ENCODE data around the gene GPR37.

The GPR37 gene

GRCh38 chr7:124765401-124766352, at the start of gene GPR37:
TSS of gene GPR37 (minus strand) at chr7:124765792. CDS start at chr7:124764976, 816 bp downstream.
- Mint-ChIP-seq H3K4me1 (peaks cover 20% of the 10 kb centered on the region), H3K27me3 (peaks cover 60% of the 10 kb centered on the region), H3K27ac (ENCODE audit: low read depth) (no peak within 1 kb of the TSS), H3K4me3 (peak within 1 kb of the TSS; percentile 66), H3K9me3 (no peaks in the 10 kb centered on the region), H3K36me3 (ENCODE audit: insufficient read depth) (peaks cover 2% of the 10 kb centered on the region)
- no peak for ATAC-seq (replicated peaks; ENCODE audit: extremely low read depth, poor library complexity, severe bottlenecking)
- no peak for DNase-seq (ENCODE audit: low spot score in 2 of 2)

- no peaks in the 10 kb centered on the region for H3K36me3 Mint-ChIP-seq (ENCODE audit: insufficient read depth)
- DNase-seq (ENCODE audit: low spot score in 2 of 2): no peak
- H3K4me3 Mint-ChIP-seq: no peak overlapping the region
- H3K27me3 Mint-ChIP-seq: peaks cover 22% of the 10 kb centered on the region
- H3K9me3 Mint-ChIP-seq: no peaks in the 10 kb centered on the region
- ATAC-seq (replicated peaks; ENCODE audit: extremely low read depth, poor library complexity, severe bottlenecking): no peak
- no peaks in the 10 kb centered on the region for H3K4me1 Mint-ChIP-seq
- H3K27ac Mint-ChIP-seq (ENCODE audit: low read depth): no peak overlapping the region
Observed at GRCh38 chr7:124813994-124814798, 48.6 kb upstream of the GPR37 start.

GRCh38 chr7:124812764-124813163, 47.2 kb upstream of the GPR37 start:
- Mint-ChIP-seq H3K4me3 (no peak overlapping the region), H3K27me3 (peaks cover 22% of the 10 kb centered on the region), H3K27ac (ENCODE audit: low read depth) (no peak overlapping the region), H3K4me1 (no peaks in the 10 kb centered on the region), H3K9me3 (no peaks in the 10 kb centered on the region), H3K36me3 (ENCODE audit: insufficient read depth) (no peaks in the 10 kb centered on the region)
- ATAC-seq (replicated peaks; ENCODE audit: extremely low read depth, poor library complexity, severe bottlenecking) (no peak), DNase-seq (ENCODE audit: low spot score in 2 of 2) (no peak)

GRCh38 chr7:124811341-124811740, 45.7 kb upstream of the GPR37 start:
- H3K9me3 Mint-ChIP-seq: no peaks in the 10 kb centered on the region
- H3K27ac Mint-ChIP-seq (ENCODE audit: low read depth): no peak overlapping the region
- H3K36me3 Mint-ChIP-seq (ENCODE audit: insufficient read depth): no peaks in the 10 kb centered on the region
- H3K4me3 Mint-ChIP-seq: no peak overlapping the region
- H3K27me3 Mint-ChIP-seq: peaks cover 22% of the 10 kb centered on the region
- ATAC-seq (replicated peaks; ENCODE audit: extremely low read depth, poor library complexity, severe bottlenecking): no peak
- DNase-seq (ENCODE audit: low spot score in 2 of 2): no peak
- H3K4me1 Mint-ChIP-seq: no peaks in the 10 kb centered on the region

DNA sequence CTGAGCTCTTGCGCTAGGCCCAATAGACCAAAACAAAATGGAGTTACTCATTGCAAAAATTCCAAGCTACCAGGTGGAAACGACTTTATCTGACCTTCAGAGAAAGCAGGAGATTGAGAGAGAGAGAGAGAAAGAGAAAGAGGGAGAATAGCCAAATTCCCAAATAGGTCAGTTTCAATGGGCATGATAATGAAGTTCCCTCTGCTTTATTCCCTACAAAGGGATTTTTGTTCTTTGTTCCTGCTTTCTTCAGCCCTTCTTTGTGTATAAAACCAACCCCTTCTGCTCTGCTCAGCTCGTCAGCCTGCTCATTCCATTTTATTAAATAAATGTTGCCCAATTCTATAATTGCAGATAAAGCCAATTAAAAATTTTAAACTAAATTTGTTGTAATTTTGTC, 45.0 kb upstream of the GPR37 start:
- H3K36me3 Mint-ChIP-seq (ENCODE audit: insufficient read depth): no peaks in the 10 kb centered on the region

GRCh38 chr7:124808206-124808605, 42.6 kb upstream of the GPR37 start:
- Mint-ChIP-seq H3K4me1 (no peaks in the 10 kb centered on the region), H3K9me3 (no peaks in the 10 kb centered on the region), H3K36me3 (ENCODE audit: insufficient read depth) (no peaks in the 10 kb centered on the region), H3K4me3 (no peak overlapping the region), H3K27me3 (peaks cover 27% of the 10 kb centered on the region), H3K27ac (ENCODE audit: low read depth) (no peak overlapping the region)
- DNase-seq (ENCODE audit: low spot score in 2 of 2) (no peak), ATAC-seq (replicated peaks; ENCODE audit: extremely low read depth, poor library complexity, severe bottlenecking) (no peak)

More for the DNA sequence above, 45.0 kb upstream of the GPR37 start:
- no peak overlapping the region for H3K27ac Mint-ChIP-seq (ENCODE audit: low read depth)
- no peaks in the 10 kb centered on the region for H3K9me3 Mint-ChIP-seq
- peaks cover 22% of the 10 kb centered on the region for H3K27me3 Mint-ChIP-seq
- H3K4me1 Mint-ChIP-seq: no peaks in the 10 kb centered on the region
- no peak overlapping the region for H3K4me3 Mint-ChIP-seq
- ATAC-seq (replicated peaks; ENCODE audit: extremely low read depth, poor library complexity, severe bottlenecking): no peak
- DNase-seq (ENCODE audit: low spot score in 2 of 2): no peak

GRCh38 chr7:124801330-124801895, 35.8 kb upstream of the GPR37 start:
- DNase-seq (ENCODE audit: low spot score in 2 of 2) (no peak), ATAC-seq (replicated peaks; ENCODE audit: extremely low read depth, poor library complexity, severe bottlenecking) (no peak)
- H3K27me3 Mint-ChIP-seq: peaks cover 41% of the 10 kb centered on the region
- no peak overlapping the region for H3K27ac Mint-ChIP-seq (ENCODE audit: low read depth)
- H3K36me3 Mint-ChIP-seq (ENCODE audit: insufficient read depth): peaks cover 1% of the 10 kb centered on the region
- H3K4me3 Mint-ChIP-seq: no peak overlapping the region
- H3K9me3 Mint-ChIP-seq: no peaks in the 10 kb centered on the region
- H3K4me1 Mint-ChIP-seq: no peaks in the 10 kb centered on the region

- no peak overlapping the region for H3K27ac Mint-ChIP-seq (ENCODE audit: low read depth)
- DNase-seq (ENCODE audit: low spot score in 2 of 2): no peak
- no peaks in the 10 kb centered on the region for H3K9me3 Mint-ChIP-seq
- H3K27me3 Mint-ChIP-seq: peaks cover 40% of the 10 kb centered on the region
- no peaks in the 10 kb centered on the region for H3K4me1 Mint-ChIP-seq
- peaks cover 1% of the 10 kb centered on the region for H3K36me3 Mint-ChIP-seq (ENCODE audit: insufficient read depth)
- no peak overlapping the region for H3K4me3 Mint-ChIP-seq
- ATAC-seq (replicated peaks; ENCODE audit: extremely low read depth, poor library complexity, severe bottlenecking): no peak
Observed at GRCh38 chr7:124800386-124800785, 34.8 kb upstream of the GPR37 start.

DNA sequence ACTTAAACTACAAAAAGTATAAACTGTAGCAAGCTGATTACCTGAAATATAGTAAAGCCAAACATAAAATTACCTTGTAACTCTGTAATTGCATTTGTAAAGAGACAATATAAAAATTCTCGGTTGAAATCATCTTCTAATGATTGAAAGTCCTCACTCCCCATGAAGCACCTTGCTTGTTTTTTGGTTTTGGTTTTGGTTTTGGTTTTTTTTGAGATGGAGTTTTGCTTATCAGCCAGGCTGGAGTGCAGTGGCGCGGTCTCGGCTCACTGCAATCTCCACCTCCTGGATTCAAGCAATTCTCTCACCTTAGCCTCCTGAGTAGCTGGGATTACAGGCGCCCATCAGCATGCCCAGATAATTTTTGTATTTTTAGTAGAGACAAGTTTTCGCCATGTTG, 33.9 kb upstream of the GPR37 start:
- Mint-ChIP-seq H3K27me3 (peaks cover 33% of the 10 kb centered on the region), H3K36me3 (ENCODE audit: insufficient read depth) (peaks cover 1% of the 10 kb centered on the region), H3K9me3 (no peaks in the 10 kb centered on the region), H3K4me1 (no peaks in the 10 kb centered on the region), H3K27ac (ENCODE audit: low read depth) (no peak overlapping the region), H3K4me3 (no peak overlapping the region)
- no peak for DNase-seq (ENCODE audit: low spot score in 2 of 2)
- ATAC-seq (replicated peaks; ENCODE audit: extremely low read depth, poor library complexity, severe bottlenecking): no peak

GRCh38 chr7:124796771-124797170, 31.2 kb upstream of the GPR37 start:
- no peak for ATAC-seq (replicated peaks; ENCODE audit: extremely low read depth, poor library complexity, severe bottlenecking)
- Mint-ChIP-seq H3K36me3 (ENCODE audit: insufficient read depth) (peaks cover 1% of the 10 kb centered on the region), H3K4me1 (no peaks in the 10 kb centered on the region), H3K4me3 (no peak overlapping the region), H3K27me3 (peaks cover 32% of the 10 kb centered on the region), H3K9me3 (no peaks in the 10 kb centered on the region), H3K27ac (ENCODE audit: low read depth) (no peak overlapping the region)
- DNase-seq (ENCODE audit: low spot score in 2 of 2): no peak

- no peaks in the 10 kb centered on the region for H3K9me3 Mint-ChIP-seq
- H3K27ac Mint-ChIP-seq (ENCODE audit: low read depth): no peak overlapping the region
- peaks cover 39% of the 10 kb centered on the region for H3K27me3 Mint-ChIP-seq
- no peaks in the 10 kb centered on the region for H3K4me1 Mint-ChIP-seq
- H3K36me3 Mint-ChIP-seq (ENCODE audit: insufficient read depth): no peaks in the 10 kb centered on the region
- ATAC-seq (replicated peaks; ENCODE audit: extremely low read depth, poor library complexity, severe bottlenecking) (no peak), DNase-seq (ENCODE audit: low spot score in 2 of 2) (no peak)
- no peak overlapping the region for H3K4me3 Mint-ChIP-seq
Observed at GRCh38 chr7:124792696-124793095, 27.1 kb upstream of the GPR37 start.

DNA sequence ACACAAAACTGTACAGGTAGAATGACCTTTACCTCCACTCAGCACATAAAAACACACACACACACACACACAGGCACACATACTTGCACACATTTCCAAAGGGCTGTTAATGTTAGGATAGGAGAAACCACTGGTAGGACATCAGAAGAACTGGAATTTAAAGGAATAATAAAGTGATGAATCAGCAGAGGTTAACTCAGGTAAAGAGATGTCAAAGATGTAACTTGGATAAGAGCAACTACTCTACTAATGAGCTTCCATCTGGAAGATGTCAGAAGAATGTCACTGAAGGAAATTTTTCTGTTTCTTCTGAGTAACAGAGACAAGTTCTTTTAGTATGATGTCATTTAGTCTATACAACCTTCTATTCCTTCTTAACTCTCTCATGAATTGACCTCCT, 26.4 kb upstream of the GPR37 start:
- no peaks in the 10 kb centered on the region for H3K4me1 Mint-ChIP-seq
- no peaks in the 10 kb centered on the region for H3K9me3 Mint-ChIP-seq
- no peak for DNase-seq (ENCODE audit: low spot score in 2 of 2)
- H3K36me3 Mint-ChIP-seq (ENCODE audit: insufficient read depth): no peaks in the 10 kb centered on the region
- H3K27me3 Mint-ChIP-seq: peaks cover 32% of the 10 kb centered on the region
- H3K4me3 Mint-ChIP-seq: no peak overlapping the region
- no peak for ATAC-seq (replicated peaks; ENCODE audit: extremely low read depth, poor library complexity, severe bottlenecking)
- no peak overlapping the region for H3K27ac Mint-ChIP-seq (ENCODE audit: low read depth)

Measured in central memory CD8-positive, alpha-beta T cell (primary cell).